ENCODE data around the gene GNB1L. TPM values are rescaled to one million over a fixed set of nuclear protein-coding genes. Genes with fewer than 3 reads are reported as not detected.
"Not testable (repeated sequence)": the region's sequence is repeated elsewhere in the genome, so short reads cannot be mapped to it uniquely, and the experiment has no call there.

Gene GNB1L
- total RNA-seq, 1 donor from 2014 or later = 6.1 TPM

DNA sequence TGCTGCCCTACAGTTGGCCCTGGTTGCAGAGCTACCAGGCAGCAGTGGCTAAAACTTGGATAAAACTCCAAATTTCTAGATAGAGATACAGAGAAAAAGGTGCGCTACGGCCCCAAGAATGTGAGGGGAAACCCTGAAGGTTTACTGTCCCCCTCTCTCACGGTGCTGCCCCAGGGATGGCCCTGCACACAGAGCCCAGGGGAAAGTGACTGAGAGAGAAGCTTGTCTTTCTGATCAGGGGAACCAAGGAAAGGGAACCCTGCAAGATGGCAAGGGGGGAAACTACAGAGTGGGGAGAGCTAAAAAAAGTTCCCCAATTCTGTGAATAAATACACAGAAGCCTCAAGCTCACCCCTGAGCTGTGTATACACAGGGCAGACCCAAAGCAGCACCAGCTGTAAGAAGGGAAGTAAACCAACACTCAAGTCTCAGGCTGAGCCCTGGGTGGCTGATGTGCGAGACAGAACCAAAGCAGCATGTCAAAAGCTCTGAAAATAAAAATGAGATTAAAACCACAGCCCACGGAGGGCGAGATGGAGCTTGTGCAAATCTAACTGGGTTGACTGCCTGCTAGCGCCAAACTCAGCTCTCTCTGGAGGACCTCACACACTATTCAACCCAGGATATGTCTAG, 22.1 kb downstream of the GNB1L start:
- no peak for TF ChIP-seq CTCF (IDR thresholded peaks at IDR 0.05)

GRCh38 chr22:19831979-19832378, 22.7 kb downstream of the GNB1L start:
- not testable (repeated sequence) for H3K27ac Mint-ChIP-seq (ENCODE audit: unreplicated experiment); H3K27me3 Mint-ChIP-seq (ENCODE audit: unreplicated experiment); H3K36me3 Mint-ChIP-seq (ENCODE audit: unreplicated experiment); H3K4me3 Mint-ChIP-seq (ENCODE audit: unreplicated experiment); H3K9me3 Mint-ChIP-seq (ENCODE audit: unreplicated experiment); DNase-seq (ENCODE audit: extremely low spot score, unreplicated experiment)
- peaks cover 22% of the 10 kb centered on the region for H3K4me1 Mint-ChIP-seq (ENCODE audit: unreplicated experiment)

More for the DNA sequence above, 22.1 kb downstream of the GNB1L start:
- H3K4me1 Mint-ChIP-seq (ENCODE audit: unreplicated experiment) = peaks cover 16% of the 10 kb centered on the region
- H3K9me3 Mint-ChIP-seq (ENCODE audit: unreplicated experiment) = no peaks in the 10 kb centered on the region
- no peaks in the 10 kb centered on the region for H3K36me3 Mint-ChIP-seq (ENCODE audit: unreplicated experiment)
- no peak overlapping the region for H3K4me3 Mint-ChIP-seq (ENCODE audit: unreplicated experiment)
- H3K27ac Mint-ChIP-seq (ENCODE audit: unreplicated experiment) = no peak overlapping the region
- DNase-seq (ENCODE audit: extremely low spot score, unreplicated experiment) = no peak
- H3K27me3 Mint-ChIP-seq (ENCODE audit: unreplicated experiment) = no peaks in the 10 kb centered on the region

- no peak overlapping the region for H3K27ac Mint-ChIP-seq (ENCODE audit: unreplicated experiment)
- no peaks in the 10 kb centered on the region for H3K9me3 Mint-ChIP-seq (ENCODE audit: unreplicated experiment)
- H3K4me1 Mint-ChIP-seq (ENCODE audit: unreplicated experiment) = peaks cover 15% of the 10 kb centered on the region
- H3K36me3 Mint-ChIP-seq (ENCODE audit: unreplicated experiment) = peaks cover 2% of the 10 kb centered on the region
- H3K27me3 Mint-ChIP-seq (ENCODE audit: unreplicated experiment) = no peaks in the 10 kb centered on the region
- TF ChIP-seq CTCF (IDR thresholded peaks at IDR 0.05) = no peak
- no peak overlapping the region for H3K4me3 Mint-ChIP-seq (ENCODE audit: unreplicated experiment)
- no peak for DNase-seq (ENCODE audit: extremely low spot score, unreplicated experiment)
These were observed 23.7 kb downstream of the GNB1L start for GRCh38 chr22:19831016-19831415.

DNA sequence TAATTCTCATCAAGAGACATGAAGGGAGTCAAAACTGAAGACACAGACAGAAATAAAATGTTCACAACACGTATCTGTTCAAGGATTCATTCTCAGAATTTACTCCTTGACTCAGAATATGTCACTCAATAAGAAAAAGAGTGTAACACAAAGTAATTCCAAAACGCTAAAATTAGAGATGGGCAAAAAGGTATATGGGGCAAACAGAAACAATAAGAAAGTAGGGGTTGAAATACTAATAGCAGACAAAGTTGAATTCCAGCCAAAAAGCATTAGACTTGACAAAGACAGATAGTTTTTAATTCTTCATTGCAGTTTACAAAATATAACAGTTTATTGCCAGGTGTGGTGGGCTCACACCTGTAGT, 26.7 kb downstream of the GNB1L start:
- no peaks in the 10 kb centered on the region for H3K27me3 Mint-ChIP-seq (ENCODE audit: unreplicated experiment)
- peaks cover 2% of the 10 kb centered on the region for H3K36me3 Mint-ChIP-seq (ENCODE audit: unreplicated experiment)
- peaks cover 15% of the 10 kb centered on the region for H3K4me1 Mint-ChIP-seq (ENCODE audit: unreplicated experiment)
- DNase-seq (ENCODE audit: extremely low spot score, unreplicated experiment) = no peak
- peak overlapping the region; percentile 14 for H3K27ac Mint-ChIP-seq (ENCODE audit: unreplicated experiment)
- H3K4me3 Mint-ChIP-seq (ENCODE audit: unreplicated experiment) = no peak overlapping the region
- no peaks in the 10 kb centered on the region for H3K9me3 Mint-ChIP-seq (ENCODE audit: unreplicated experiment)
- no peak for TF ChIP-seq CTCF (IDR thresholded peaks at IDR 0.05)

GRCh38 chr22:19827341-19828034, 27.2 kb downstream of the GNB1L start:
- DNase-seq (ENCODE audit: extremely low spot score, unreplicated experiment) = no peak
- Mint-ChIP-seq H3K4me1 (ENCODE audit: unreplicated experiment) (peaks cover 15% of the 10 kb centered on the region), H3K9me3 (ENCODE audit: unreplicated experiment) (no peaks in the 10 kb centered on the region), H3K4me3 (ENCODE audit: unreplicated experiment) (no peak overlapping the region), H3K36me3 (ENCODE audit: unreplicated experiment) (peaks cover 2% of the 10 kb centered on the region), H3K27me3 (ENCODE audit: unreplicated experiment) (no peaks in the 10 kb centered on the region), H3K27ac (ENCODE audit: unreplicated experiment) (peak overlapping the region; percentile 14)
- TF ChIP-seq CTCF (IDR thresholded peaks at IDR 0.05) = no peak
